Measurements from ENCODE around the gene SREBF1. TPM values are rescaled to one million over a fixed set of nuclear protein-coding genes. Genes with fewer than 3 reads are reported as not detected.

Gene SREBF1
- total and polyA plus RNA-seq, 10 of the 15 experiments (the other 5 are each of a cell fraction or from before 2014, with no cell fraction given), result 1.4 to 84.6 (median 20.4) TPM

DNA sequence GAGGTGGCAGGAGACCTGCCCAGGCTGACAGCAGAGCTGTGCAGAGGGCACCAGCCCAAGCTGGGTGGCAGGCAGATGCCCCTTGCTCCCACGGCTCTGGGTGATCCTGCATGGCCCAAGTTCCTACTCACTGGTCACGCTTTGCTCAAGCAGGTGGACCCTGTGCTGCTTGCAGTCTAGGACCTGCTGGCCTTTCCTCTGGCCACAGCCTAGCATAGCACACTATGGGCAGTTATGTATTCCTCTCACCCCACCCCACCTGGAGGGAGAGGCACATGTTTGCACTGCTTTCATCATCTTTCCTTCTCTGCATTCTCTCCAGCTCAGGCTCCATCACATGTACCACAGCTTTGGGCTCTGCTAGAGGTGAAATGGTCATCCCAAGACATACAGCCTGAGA lies 19.6 kb upstream of the SREBF1 start (continued):
- TF ChIP-seq, protein P1, sequence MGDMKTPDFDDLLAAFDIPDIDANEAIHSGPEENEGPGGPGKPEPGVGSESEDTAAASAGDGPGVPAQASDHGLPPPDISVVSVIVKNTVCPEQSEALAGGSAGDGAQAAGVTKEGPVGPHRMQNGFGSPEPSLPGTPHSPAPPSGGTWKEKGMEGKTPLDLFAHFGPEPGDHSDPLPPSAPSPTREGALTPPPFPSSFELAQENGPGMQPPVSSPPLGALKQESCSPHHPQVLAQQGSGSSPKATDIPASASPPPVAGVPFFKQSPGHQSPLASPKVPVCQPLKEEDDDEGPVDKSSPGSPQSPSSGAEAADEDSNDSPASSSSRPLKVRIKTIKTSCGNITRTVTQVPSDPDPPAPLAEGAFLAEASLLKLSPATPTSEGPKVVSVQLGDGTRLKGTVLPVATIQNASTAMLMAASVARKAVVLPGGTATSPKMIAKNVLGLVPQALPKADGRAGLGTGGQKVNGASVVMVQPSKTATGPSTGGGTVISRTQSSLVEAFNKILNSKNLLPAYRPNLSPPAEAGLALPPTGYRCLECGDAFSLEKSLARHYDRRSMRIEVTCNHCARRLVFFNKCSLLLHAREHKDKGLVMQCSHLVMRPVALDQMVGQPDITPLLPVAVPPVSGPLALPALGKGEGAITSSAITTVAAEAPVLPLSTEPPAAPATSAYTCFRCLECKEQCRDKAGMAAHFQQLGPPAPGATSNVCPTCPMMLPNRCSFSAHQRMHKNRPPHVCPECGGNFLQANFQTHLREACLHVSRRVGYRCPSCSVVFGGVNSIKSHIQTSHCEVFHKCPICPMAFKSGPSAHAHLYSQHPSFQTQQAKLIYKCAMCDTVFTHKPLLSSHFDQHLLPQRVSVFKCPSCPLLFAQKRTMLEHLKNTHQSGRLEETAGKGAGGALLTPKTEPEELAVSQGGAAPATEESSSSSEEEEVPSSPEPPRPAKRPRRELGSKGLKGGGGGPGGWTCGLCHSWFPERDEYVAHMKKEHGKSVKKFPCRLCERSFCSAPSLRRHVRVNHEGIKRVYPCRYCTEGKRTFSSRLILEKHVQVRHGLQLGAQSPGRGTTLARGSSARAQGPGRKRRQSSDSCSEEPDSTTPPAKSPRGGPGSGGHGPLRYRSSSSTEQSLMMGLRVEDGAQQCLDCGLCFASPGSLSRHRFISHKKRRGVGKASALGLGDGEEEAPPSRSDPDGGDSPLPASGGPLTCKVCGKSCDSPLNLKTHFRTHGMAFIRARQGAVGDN (IDR thresholded peaks at IDR 0.05), result no peak
- no peak for TF ChIP-seq HDGF (IDR thresholded peaks at IDR 0.05)

GRCh38 chr17:17855976-17856375 lies 19.2 kb upstream of the SREBF1 start:
- Histone ChIP-seq H3K4me3 (no peak overlapping the region), H3K79me2 (ENCODE audit: control insufficient read depth, insufficient read depth, low read length) (no peaks in the 10 kb centered on the region), H2AFZ (ENCODE audit: control insufficient read depth, low read depth, low read length) (no peak overlapping the region), H3K9me3 (replicated peaks; ENCODE audit: control insufficient read depth, insufficient read depth, low read length) (no peaks in the 10 kb centered on the region), H3K36me3 (ENCODE audit: control insufficient read depth in 2 of 2, insufficient read depth in 2 of 2, low read length in 1 of 2) (no peaks in the 10 kb centered on the region), H3K4me1 (ENCODE audit: control insufficient read depth, insufficient read depth, low read length) (peaks cover 7% of the 10 kb centered on the region), H3K27ac (ENCODE audit: control insufficient read depth, insufficient read depth) (no peak overlapping the region), H3K27me3 (replicated peaks in 1 of 2; ENCODE audit: control insufficient read depth in 2 of 2, insufficient read depth in 2 of 2, low read length in 1 of 2) (no peaks in the 10 kb centered on the region), H3K4me2 (ENCODE audit: control insufficient read depth, insufficient read depth) (no peak overlapping the region), H3K9ac (ENCODE audit: control insufficient read depth, insufficient read depth, low read length) (no peak overlapping the region), H4K20me1 (ENCODE audit: control insufficient read depth, insufficient read depth) (no peaks in the 10 kb centered on the region)
- FAIRE-seq (no peak), ATAC-seq (no peak), DNase-seq (ENCODE audit: low read depth, low spot score) (no peak)
- POLR2A ChIA-PET, result no interaction called here
- CTCF ChIA-PET, result interaction anchor here (0.7 to 10.6 kb wide), 6 partner anchors 29 to 178 kb away, joined by 3 to 86 read pairs (median 3); no protein-coding TSS in a partner anchor
- intact Hi-C loops (cut with micrococcal nuclease; ENCODE audit: unreplicated experiment) (no loop called here), in situ Hi-C loops (cut with MboI) (no loop called here)
- no TSS peak for BruUV-seq (replicated peaks)
- no peak for TF ChIP-seq FOXM1 (IDR thresholded peaks at IDR 0.05; ENCODE audit: low read depth, low read length)
- no peak for TF ChIP-seq RAD21 (IDR thresholded peaks at IDR 0.05; ENCODE audit: insufficient read depth, low read depth, low read length)
- no peak for TF ChIP-seq RELB (IDR thresholded peaks at IDR 0.05; ENCODE audit: low read depth)
- 82% methylated on average over 3 of the region's 3 CpGs for WGBS (ENCODE audit: insufficient coverage, insufficient replicate concordance, low lambda C conversion rate, missing lambda C conversion rate)
- RAD21 ChIA-PET (ENCODE audit: unreplicated experiment), result interaction anchor here (1.0 to 2.2 kb wide), 5 partner anchors 20 to 174 kb away, joined by 3 to 9 read pairs (median 5); partner anchors contain the start of gene SREBF1
- SMC1A ChIA-PET (ENCODE audit: uncharacterized antibody, unreplicated experiment), result interaction anchor here (0.7 to 4.6 kb wide), 5 partner anchors 11 to 47 kb away, joined by 3 to 28 read pairs (median 4); partner anchors contain the start of gene SREBF1

All from GM12878 (cell line).